ENCODE measurements around the gene FBF1.
"Not testable (repeated sequence)": the region's sequence is repeated elsewhere in the genome, so short reads cannot be mapped to it uniquely, and the experiment has no call there.

The FBF1 gene, protein sequence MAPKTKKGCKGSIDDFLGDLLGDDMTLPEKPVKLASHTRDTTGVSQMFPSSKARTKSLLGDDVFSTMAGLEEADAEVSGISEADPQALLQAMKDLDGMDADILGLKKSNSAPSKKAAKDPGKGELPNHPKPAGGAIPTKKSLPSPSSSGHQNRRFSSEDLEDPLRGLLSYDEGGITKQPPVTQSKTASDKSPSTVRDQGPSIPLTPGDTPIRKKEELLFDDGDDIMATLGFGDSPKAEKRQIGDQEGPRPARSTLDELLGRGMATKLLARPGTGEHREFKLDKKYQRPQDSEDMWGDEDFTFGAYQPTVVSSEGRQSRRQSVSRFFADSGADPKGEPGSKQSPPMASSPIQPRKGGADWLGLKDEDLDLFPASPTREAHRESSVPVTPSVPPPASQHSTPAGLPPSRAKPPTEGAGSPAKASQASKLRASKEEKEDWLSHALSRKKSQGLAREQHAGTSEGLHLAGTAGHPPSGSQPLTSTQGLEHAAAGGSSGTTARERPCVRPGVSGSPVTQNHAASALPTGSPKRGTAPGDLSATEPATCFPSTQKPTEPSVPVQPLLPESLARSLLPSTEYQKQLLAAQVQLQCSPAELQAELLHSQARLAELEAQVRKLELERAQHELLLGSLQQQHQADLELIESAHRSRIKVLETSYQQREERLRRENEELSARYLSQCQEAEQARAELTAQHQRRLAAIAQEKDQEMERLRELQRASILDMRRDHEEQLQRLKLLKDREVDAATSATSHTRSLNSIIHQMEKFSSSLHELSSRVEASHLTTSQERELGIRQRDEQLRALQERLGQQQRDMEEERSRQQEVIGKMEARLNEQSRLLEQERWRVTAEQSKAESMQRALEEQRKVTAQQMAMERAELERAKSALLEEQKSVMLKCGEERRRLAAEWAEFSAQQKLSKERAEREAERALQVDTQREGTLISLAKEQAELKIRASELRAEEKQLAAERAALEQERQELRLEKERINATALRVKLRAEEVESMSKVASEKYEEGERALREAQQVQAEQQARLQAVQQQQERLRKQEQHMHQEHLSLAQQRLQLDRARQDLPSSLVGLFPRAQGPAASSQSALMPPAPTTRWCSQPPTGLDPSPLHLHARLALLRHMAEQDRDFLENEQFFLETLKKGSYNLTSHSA

GRCh38 chr17:75940727-75941441 lies at the start of gene FBF1:
TSS of gene FBF1 (minus strand) at chr17:75941042. CDS start at chr17:75938149, 2,893 bp downstream.
- peak; percentile 74 for DNase-seq

- DNase-seq, result no peak
Observed at GRCh38 chr17:75987041-75987440, 46.2 kb upstream of the FBF1 start.

DNA sequence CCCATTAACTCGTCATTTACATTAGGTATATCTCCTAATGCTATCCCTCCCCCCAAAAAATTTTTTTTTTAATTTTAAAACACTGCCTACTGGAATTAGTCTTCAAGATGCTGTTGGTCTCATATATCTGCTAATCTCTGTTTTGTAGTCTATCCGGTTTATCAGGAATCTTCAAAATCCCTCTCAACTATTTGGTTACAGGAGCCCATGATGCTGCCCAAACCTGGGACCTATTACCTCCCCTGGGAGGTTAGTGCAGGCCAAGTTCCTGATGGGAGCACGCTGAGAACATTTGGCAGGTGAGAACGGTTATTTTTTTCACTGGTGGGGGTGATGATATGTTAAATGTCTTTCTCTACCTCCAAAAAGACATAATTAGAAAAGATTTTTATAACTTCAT lies 45.1 kb upstream of the FBF1 start:
- no peak for DNase-seq

DNA sequence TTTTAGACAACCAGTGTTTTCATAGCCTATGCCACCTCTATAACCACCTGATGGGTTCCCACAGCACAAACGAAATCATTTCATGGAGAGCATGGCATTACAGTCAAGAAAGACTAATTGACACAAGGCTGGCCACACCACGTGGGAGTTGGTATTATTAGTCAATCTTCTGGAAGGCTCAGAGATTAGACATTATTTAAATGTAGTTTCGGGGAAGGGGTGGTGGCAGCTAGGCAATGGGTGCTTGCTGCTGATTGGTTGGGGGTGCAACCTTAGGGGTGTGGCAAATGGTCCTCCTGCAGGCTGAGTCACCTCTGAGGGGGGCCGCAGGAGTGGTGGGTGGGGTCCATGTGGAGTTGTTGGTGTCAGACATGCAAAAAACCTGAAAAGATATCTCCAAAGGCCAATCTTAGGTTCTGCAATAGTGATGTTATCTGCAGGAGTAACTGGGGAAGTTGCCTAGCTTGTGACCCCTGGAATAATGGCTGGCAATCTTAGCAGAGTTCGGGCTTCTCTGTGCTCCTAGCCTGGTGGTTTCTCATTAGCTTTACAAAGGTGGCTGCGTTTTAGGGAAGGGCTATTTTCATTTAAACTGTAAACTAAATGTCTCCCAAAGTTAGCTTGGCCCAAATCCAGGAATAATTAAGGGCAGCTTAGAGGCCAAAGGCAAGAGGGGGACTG lies 42.8 kb upstream of the FBF1 start:
- no peak for DNase-seq

DNA sequence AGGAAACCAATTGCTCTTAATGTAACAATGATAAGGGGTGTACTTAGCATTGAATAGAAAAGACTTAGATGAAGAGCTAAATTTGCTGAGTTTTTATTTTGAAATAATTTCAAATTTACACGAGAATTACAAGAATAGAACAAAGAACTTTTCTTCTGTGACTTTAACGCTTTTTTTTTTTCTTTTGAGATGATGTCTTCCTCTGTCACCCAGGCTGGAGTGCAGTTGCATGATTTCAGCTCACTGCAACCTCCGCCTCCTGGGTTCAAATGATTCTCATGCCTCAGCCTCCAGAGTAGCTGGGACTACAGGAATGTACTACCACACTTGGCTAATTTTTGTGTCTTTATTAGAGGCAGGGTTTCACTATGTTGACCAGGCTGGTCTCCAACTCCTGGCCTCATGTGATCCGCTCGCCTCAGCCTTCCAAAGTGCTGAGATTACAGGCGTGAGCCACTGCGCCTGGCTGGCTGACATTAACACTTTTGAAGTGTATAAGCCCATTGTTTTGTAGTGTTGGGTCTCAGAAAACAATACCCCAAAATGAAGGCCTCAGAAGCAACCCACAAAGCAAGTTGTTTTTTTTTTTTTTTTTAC lies 40.3 kb upstream of the FBF1 start:
- DNase-seq, result no peak

GRCh38 chr17:75980188-75981018 lies 39.6 kb upstream of the FBF1 start:
- DNase-seq, result no peak

GRCh38 chr17:75979705-75980187 lies 38.9 kb upstream of the FBF1 start:
- DNase-seq, result no peak

DNA sequence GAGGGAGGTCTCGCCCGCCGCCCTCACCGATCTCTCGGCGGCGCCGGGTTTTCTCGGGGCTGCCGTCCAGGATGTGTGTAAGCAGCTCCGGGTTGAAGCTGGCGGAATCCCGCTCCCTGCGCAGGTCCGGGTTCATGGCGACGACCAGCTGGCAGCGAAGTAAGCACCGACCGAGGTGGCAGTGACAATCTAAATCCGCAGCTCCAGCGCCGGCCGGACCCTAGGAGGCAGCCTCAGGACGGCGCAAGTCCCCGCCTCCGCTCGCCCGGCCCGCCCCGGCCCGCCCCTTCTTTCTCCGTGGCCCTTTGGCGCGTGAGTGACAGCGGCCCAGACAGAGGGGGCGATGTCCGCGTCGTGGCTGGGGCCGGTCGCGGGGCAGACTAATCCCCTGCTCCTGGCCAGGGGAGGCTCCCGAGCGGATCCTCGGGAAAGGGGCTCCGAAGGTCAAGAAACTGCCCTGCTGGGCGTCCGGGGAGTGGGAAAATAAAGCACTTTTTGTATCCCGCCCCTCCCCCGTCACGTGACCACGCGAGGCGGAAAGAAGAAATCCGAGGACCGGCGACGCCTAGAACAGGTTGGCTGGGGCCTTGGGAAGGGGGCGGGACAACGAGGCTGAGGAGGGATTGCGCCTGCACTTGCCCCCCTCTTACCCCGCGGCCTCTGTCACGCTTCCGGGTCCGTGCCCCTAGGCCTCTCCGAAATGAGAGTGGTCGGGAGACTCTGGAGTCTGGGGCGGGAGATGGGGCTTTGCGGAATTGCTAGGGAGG lies 38.3 kb upstream of the FBF1 start, which contains the start of the genes ACOX1 and TEN1:
ACOX1 (minus strand) TSS at position 229 of the 767 bp plus-strand sequence; CDS start at position 136, 93 bp downstream.
TEN1 (plus strand) TSS at position 303 of the 767 bp plus-strand sequence. CDS start 6,953 bp downstream, outside the sequence.
- peak; percentile 78 for DNase-seq

DNA sequence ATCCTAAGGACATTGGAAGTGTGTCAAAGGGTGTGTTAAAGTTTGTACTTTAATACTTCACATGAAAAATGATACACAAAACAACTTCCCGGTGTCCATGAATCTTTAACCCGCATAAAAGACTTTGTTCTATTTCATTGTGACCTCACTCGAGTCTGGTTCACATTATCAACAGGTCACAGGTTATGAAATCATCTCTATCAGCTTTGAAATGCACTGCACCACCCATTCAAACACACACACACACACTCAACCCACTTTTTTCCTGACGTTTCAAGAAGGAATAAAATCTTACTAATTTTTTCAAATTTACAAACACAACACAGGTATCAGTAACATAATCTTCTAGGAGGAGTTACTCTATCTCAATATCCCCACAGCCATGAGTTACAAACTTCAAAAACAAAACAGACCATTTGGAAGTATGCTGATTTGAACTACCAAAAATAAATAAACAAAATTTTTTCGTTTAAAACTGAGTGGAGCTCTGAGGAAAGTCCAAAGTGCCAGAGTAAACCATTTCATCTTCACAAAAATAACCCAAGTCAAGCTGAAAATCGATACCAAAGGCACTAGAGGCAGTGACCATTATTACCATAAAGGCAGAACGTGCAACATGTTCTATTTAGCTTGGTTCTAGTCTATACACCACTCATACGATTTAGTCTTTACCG lies 35.5 kb upstream of the FBF1 start:
- DNase-seq, result no peak

DNA sequence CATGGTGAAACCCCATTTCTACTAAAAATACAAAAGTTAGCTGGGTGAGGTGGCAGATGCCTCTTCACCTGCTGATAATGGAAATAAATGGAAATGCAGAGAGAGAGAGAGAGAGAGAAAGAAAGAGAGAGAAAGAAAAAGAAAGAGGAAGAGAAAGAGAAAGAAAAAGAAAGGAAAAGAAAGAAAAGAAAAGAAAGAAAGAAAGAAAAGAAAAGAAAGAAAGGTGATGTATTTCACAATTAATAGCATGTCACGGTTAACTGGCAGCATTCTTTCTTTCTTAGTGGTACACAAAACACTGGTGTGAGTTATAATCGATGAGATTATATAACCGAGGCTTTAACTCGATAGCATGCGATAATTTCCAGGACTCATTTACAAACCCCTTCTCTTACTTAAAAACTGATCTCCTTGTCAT lies 34.9 kb upstream of the FBF1 start:
- DNase-seq, result no peak

DNA sequence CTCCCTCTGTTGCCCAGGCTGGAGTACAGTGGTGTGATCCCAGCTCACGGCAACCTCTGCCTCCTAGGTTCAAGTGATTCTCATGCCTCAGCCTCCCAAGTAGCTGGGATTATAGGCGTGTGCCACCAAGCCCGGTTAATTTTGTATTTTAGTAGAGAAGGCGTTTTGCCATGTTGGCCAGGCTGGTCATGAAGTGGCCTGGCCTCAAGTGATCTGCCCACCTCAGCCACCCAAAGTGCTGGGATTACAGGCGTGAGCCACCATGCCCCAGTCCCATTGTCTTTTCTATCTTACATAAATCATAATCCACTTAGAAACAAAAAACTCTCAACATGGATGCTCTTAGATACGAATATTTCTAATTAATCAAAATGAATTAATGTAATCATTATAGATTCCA lies 34.3 kb upstream of the FBF1 start:
- not testable (repeated sequence) for DNase-seq

DNA sequence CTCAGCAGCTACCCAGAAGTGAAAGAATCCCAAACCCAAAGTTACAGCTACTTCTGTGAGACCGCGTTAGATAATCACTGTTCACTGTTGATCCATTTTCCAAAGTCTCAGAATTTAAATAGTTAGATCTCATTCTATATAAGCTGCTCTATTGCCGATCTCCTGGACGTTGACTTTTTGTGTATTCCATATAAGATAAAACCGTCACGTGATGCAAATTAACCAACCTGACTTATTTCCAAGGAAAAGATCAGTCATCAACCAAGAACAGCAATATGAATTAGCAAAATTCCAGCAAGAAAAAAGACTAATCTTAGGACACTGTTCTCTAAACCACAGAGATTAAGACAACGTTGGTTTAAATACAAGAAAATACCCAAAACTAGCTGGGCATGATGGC lies 29.8 kb upstream of the FBF1 start:
- no peak for DNase-seq

DNA sequence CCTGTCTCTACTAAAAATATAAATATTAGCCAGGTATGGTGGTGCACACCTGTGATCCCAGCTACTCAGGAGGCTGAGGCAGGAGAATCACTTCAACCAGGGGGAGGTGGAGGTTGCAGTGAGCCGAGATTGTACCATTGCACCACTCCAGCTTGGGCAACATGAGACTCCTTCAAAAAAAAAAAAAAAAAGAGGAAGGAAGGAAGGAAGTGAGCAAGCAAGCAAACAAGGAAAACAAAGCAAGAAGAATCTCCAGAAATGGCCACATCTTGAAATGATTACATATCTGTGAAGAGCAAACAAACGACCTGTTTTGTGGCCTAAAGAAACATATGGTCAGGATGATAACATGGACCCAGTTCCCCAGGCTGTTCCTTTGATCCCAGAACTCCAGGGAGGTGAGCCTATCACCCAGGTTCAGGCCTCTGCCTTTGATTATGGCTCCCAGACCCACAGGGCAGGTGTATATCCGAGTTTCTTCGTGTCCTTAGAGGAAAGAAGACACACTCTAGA lies 29.2 kb upstream of the FBF1 start:
- DNase-seq, result no peak

DNA sequence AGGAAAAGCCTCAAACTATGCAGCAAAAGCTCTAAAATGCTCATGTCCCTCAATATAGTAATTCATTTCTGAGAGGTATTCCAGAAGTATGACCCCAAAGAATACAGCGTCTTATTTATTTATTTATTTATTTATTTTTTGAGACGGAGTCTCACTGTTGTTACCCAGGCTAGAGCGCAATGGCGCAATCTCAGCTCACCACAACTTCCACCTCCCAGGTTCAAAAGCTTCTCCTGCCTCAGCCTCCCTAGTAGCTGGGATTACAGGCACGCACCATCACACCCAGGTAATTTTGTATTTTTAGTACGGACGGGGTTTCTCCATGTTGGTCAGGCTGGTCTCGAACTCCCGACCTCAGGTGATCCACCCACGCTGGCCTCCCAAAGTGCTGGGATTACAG lies 28.2 kb upstream of the FBF1 start:
- not testable (repeated sequence) for DNase-seq

GRCh38 chr17:75965468-75965867 lies 24.6 kb upstream of the FBF1 start:
- DNase-seq, result no peak

DNA sequence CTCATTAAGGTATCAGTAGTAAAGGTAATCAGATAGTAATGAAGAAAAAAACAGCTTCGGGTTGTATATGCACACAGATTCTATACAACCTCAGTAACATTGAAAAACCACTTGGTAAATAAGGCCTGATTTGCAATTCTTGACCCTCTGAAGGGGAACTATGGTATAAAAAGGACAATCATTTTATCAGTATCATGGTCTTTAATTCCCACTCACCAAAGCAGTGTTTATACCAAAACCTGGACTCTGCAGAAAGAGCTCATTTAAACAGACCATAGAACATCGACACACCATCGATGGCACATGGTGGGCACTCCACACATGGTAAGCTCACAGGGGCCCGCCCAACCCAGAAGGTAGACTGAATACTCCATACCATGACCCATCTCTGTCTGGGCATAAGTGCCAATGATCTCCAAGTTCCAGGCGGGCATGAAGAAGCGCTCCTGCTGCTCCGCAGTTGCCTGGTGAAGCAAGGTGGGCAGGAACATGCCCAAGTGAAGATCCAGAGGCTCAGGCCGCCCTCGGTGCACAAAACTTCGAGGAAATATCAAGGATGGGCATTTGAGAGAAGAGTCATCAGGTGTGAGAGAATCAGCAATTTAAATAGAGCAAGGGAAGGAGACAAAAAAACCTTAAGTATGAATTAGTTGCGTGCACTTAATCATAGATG lies 19.1 kb upstream of the FBF1 start:
- no peak for DNase-seq

GRCh38 chr17:75959051-75959838 lies 18.4 kb upstream of the FBF1 start:
- DNase-seq, result no peak

Data from NCI-H187 treated with DMSO at 0.1 percent for 48 hours (cell line).